K562 (cell line): Measurements from ENCODE around the gene MEX3A. TPM values are rescaled to one million over a fixed set of nuclear protein-coding genes. Genes with fewer than 3 reads are reported as not detected.

ENCODE experiments used
- BRD4 ChIP-seq: fragments of 200-600 bp; sonication (generic); IDR thresholded peaks from 2 replicates; pipeline ENCODE4 v1.6.1; 2017; ENCODE audit warnings: inconsistent platforms
- CREB3 ChIP-seq: fragments of 450-650 bp; conservative IDR thresholded peaks from 2 replicates; pipeline ENCODE4 v1.6.1; 2016; ENCODE audit warnings: missing genetic modification characterization, low read depth, mild to moderate bottlenecking, missing compliant biosample characterization, moderate library complexity
- EHMT2 ChIP-seq: fragments of 450-650 bp; IDR thresholded peaks from 2 replicates; pipeline ENCODE4 v1.6.1; 2018; ENCODE audit warnings: antibody characterized with exemption
- FOXO4 ChIP-seq: fragments of 450-650 bp; formaldehyde crosslinking; IDR thresholded peaks from 2 replicates; pipeline ENCODE4 v1.4.0; 2020; ENCODE audit warnings: mild to moderate bottlenecking, moderate library complexity
- GATA2 ChIP-seq: sonication (generic); formaldehyde crosslinking; IDR thresholded peaks from 2 replicates; pipeline ENCODE4 v1.4.0; 2020; ENCODE audit warnings: mild to moderate bottlenecking, missing genetic modification reagents
- HIVEP1 ChIP-seq: fragments of 250-450 bp; sonication (Bioruptor Pico); IDR thresholded peaks from 2 replicates; pipeline ENCODE4 v1.4.0; 2020; ENCODE audit warnings: mild to moderate bottlenecking
- MYNN ChIP-seq, 2 experiments: sonication (generic); formaldehyde crosslinking in 1 of 2; IDR thresholded peaks; 2 replicates each; pipeline versions ENCODE4 v1.5.0 to v1.6.1; 2016 to 2020; ENCODE audit warnings: antibody characterized with exemption in 1 of 2, missing genetic modification reagents in 1 of 2
- NFIC ChIP-seq: fragments of 450-650 bp; IDR thresholded peaks from 2 replicates; pipeline ENCODE4 v1.6.1; 2017; ENCODE audit warnings: mild to moderate bottlenecking, inconsistent platforms
- RBFOX2 ChIP-seq: fragments of 200-400 bp; formaldehyde crosslinking; IDR thresholded peaks from 2 replicates; pipeline ENCODE4 v1.6.1; 2017; ENCODE audit warnings: low read depth, mild to moderate bottlenecking, low read length, moderate library complexity
- SIX5 ChIP-seq, 2 experiments: IDR thresholded peaks; 2 replicates each; pipeline ENCODE4 v1.6.1; 2011; ENCODE audit warnings: low read length in 2 of 2, borderline replicate concordance in 1 of 2, low read depth in 1 of 2, mild to moderate bottlenecking in 1 of 2, moderate library complexity in 1 of 2; ENCODE audit not compliant: insufficient read depth in 1 of 2
- SRSF7 ChIP-seq: fragments of 200-400 bp; formaldehyde crosslinking; optimal IDR thresholded peaks from 2 replicates; pipeline ENCODE3; 2017; ENCODE audit warnings: mild to moderate bottlenecking, low read depth, low read length
- TAF9B ChIP-seq: fragments of 450-650 bp; IDR thresholded peaks from 2 replicates; pipeline ENCODE4 v1.6.1; 2018; ENCODE audit warnings: mild to moderate bottlenecking; ENCODE audit not compliant: partially characterized antibody
- TBL1XR1 ChIP-seq, 2 experiments: IDR thresholded peaks; 2 replicates each; pipeline ENCODE4 v1.6.1; 2012; ENCODE audit warnings: improper control_type of control experiment in 2 of 2, low read length in 2 of 2, mild to moderate bottlenecking in 1 of 2
- TSC22D4 ChIP-seq: fragments of 450-650 bp; IDR thresholded peaks from 2 replicates; pipeline ENCODE4 v1.6.1; 2016; ENCODE audit warnings: missing genetic modification characterization, missing biosample characterization, control low read depth
- ZC3H4 ChIP-seq: sonication (generic); formaldehyde crosslinking; IDR thresholded peaks from 2 replicates; pipeline ENCODE4 v1.9.0; 2021; ENCODE audit warnings: missing genetic modification reagents, borderline replicate concordance
- ZNF431 ChIP-seq: sonication (generic); formaldehyde crosslinking; IDR thresholded peaks from 2 replicates; pipeline ENCODE4 v1.8.0; 2022; ENCODE audit warnings: mild to moderate bottlenecking, missing genetic modification reagents
- ZNF695 ChIP-seq: fragments of 450-650 bp; formaldehyde crosslinking; IDR thresholded peaks from 2 replicates; pipeline ENCODE4 v1.4.0; 2020; ENCODE audit warnings: mild to moderate bottlenecking, moderate library complexity
- polyA plus RNA-seq, 8 experiments: library from polyadenylated mRNA; depleted of rRNA in 4 of 8; stranded (reverse) in 5 of 8; unstranded in 3 of 8; fragments of >200 nt; fragmentation: Nextera tagmentation in 2 of 8; fragmentation: Illumina TruSeq in 1 of 8; extraction: Ambion mirVana in 2 of 8; extraction: Trizol in 1 of 8; gene quantifications; 2 replicates each; pipeline versions ENCODE4 v1.2.1 to v1.2.3, GENCODE V29; 2011 to 2014; ENCODE audit warnings: inconsistent platforms in 1 of 8, missing spikeins in 1 of 8
- total RNA-seq, 7 experiments: library from RNA; depleted of rRNA in 6 of 7; stranded (reverse); fragments of >200 nt in 6 of 7; fragmentation: Illumina TruSeq in 2 of 7; extraction: Trizol in 2 of 7; gene quantifications; 2 replicates each; pipeline versions ENCODE4 v1.2.1 to v1.2.3, GENCODE V29; 2011 to 2021; ENCODE audit warnings: low replicate concordance in 1 of 7
- TF ChIP-seq, protein P1 (sequence below): fragments of 250-450 bp; sonication (Bioruptor Pico); IDR thresholded peaks from 2 replicates; pipeline ENCODE4 v1.4.0; 2020; ENCODE audit warnings: borderline replicate concordance
- TF ChIP-seq, protein P2 (sequence below): sonication (generic); formaldehyde crosslinking; IDR thresholded peaks from 2 replicates; pipeline ENCODE4 v1.4.0; 2020; ENCODE audit warnings: mild to moderate bottlenecking, missing genetic modification reagents
- TF ChIP-seq, protein P3 (sequence below): fragments of 450-650 bp; formaldehyde crosslinking; IDR thresholded peaks from 2 replicates; pipeline ENCODE4 v1.4.0; 2022; ENCODE audit warnings: missing genetic modification characterization

The MEX3A gene
- total and polyA plus RNA-seq, 9 of the 15 experiments (the other 6 are each of a cell fraction or from before 2014, with no cell fraction given): 0.36 to 13.7 (median 5.2) TPM

- TF ChIP-seq, protein P1, sequence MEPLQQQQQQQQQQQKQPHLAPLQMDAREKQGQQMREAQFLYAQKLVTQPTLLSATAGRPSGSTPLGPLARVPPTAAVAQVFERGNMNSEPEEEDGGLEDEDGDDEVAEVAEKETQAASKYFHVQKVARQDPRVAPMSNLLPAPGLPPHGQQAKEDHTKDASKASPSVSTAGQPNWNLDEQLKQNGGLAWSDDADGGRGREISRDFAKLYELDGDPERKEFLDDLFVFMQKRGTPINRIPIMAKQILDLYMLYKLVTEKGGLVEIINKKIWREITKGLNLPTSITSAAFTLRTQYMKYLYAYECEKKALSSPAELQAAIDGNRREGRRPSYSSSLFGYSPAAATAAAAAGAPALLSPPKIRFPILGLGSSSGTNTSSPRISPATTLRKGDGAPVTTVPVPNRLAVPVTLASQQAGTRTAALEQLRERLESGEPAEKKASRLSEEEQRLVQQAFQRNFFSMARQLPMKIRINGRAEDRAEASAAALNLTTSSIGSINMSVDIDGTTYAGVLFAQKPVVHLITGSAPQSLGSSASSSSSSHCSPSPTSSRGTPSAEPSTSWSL (CRISPR knock-in tag): no peak
- TF ChIP-seq TBL1XR1 (IDR thresholded peaks at IDR 0.05; ENCODE audit: low read length in 2 of 2) (no peak), ZNF695 (CRISPR knock-in tag) (no peak), MYNN (IDR thresholded peaks at IDR 0.05) (peak; percentile 93), MYNN (CRISPR knock-in tag; IDR thresholded peaks at IDR 0.05) (no peak), ZNF431 (0 out of 2 replicates have a peak, but pooled peaks have one; percentile 11), RBFOX2 (peak; percentile 92), HIVEP1 (CRISPR knock-in tag) (no peak), EHMT2 (peak; percentile 74; the same call in 1 of the 2 replicates), BRD4 (0 out of 2 replicates have a peak, but pooled peaks have one; percentile 60), GATA2 (CRISPR knock-in tag) (no peak), TAF9B (no peak), SIX5 (IDR thresholded peaks at IDR 0.05; ENCODE audit: borderline replicate concordance in 1 of 2, insufficient read depth in 1 of 2, low read depth in 1 of 2, low read length in 2 of 2) (no peak), FOXO4 (CRISPR knock-in tag) (no peak), NFIC (peak; percentile 93), SRSF7 (no peak), TSC22D4 (tag) (no peak), ZC3H4 (CRISPR knock-in tag) (no peak), CREB3 (no peak)
- TF ChIP-seq, protein P2, sequence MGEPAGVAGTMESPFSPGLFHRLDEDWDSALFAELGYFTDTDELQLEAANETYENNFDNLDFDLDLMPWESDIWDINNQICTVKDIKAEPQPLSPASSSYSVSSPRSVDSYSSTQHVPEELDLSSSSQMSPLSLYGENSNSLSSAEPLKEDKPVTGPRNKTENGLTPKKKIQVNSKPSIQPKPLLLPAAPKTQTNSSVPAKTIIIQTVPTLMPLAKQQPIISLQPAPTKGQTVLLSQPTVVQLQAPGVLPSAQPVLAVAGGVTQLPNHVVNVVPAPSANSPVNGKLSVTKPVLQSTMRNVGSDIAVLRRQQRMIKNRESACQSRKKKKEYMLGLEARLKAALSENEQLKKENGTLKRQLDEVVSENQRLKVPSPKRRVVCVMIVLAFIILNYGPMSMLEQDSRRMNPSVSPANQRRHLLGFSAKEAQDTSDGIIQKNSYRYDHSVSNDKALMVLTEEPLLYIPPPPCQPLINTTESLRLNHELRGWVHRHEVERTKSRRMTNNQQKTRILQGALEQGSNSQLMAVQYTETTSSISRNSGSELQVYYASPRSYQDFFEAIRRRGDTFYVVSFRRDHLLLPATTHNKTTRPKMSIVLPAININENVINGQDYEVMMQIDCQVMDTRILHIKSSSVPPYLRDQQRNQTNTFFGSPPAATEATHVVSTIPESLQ: peak; percentile 25; the same call in 1 of the 2 replicates
- TF ChIP-seq, protein P3, sequence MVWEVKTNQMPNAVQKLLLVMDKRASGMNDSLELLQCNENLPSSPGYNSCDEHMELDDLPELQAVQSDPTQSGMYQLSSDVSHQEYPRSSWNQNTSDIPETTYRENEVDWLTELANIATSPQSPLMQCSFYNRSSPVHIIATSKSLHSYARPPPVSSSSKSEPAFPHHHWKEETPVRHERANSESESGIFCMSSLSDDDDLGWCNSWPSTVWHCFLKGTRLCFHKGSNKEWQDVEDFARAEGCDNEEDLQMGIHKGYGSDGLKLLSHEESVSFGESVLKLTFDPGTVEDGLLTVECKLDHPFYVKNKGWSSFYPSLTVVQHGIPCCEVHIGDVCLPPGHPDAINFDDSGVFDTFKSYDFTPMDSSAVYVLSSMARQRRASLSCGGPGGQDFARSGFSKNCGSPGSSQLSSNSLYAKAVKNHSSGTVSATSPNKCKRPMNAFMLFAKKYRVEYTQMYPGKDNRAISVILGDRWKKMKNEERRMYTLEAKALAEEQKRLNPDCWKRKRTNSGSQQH (CRISPR knock-in tag): 0 out of 2 replicates have a peak, but pooled peaks have one; percentile 63
Measured at GRCh38 chr1:156114101-156114918, 32.0 kb upstream of the MEX3A start, which contains the start of gene LMNA (continued).
